ENCODE data around the gene PMVK.

The PMVK gene

DNA sequence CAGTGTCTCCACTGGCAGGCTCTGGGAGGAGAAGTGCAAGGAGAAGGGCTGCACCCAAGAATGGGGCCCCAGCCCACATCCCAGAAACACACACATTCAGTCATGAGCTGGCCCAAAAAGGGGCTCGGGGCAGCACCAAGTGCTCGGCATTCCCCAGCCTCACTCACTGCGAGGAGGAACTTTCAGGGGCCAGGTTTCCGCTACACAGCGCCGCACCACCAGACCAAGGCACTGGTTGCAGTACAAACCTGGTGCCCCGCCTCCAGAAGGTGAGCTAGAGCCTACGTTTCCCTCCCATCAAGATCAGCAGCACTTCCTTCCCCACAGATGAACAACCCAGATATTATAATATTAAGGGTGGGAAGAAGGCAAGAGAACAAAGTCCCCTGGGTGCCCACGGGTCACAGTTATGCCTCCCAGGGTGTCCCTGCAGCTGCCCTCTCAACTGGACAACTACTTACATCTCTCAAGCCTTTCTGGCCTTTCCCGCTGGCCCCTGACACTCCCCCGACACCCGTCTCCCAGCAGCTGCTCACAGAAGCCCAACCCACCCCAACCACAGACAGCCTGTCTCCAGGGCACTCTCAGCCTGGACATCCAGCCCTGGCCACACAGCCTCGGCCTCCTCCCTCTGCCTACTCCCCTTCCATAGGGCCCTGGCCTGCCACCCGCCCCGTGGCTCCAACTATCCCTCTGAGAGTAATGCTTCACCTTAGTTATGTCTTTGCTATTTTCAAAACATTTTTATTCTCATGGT is 15.6 kb upstream of the PMVK start:
- DNase-seq (ENCODE audit: low read depth in 2 of 3, low spot score in 1 of 3): peak in 2 of 3 donors; percentile 45 to 49

DNA sequence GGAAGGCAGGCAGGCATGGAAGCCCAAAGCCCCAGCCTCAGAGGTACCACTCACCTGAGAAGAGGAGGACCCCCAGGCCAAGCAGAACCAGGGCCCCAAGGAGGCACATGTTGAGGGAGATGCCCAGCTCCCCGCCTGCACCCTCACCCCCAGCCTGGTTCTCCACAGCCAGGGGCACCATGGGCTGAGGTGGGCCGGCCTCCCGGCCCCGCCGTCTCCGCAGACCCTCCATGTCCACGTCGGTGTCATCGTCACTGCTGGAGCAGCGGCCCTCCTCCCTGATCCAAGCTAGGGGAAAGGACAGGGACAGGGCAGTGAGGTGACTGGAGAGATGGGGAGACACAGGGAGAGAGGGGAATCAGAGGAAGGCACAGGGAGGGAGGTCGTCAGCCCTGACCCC is 11.6 kb upstream of the PMVK start:
- DNase-seq (ENCODE audit: low read depth in 2 of 3, low spot score in 1 of 3): no peak

DNA sequence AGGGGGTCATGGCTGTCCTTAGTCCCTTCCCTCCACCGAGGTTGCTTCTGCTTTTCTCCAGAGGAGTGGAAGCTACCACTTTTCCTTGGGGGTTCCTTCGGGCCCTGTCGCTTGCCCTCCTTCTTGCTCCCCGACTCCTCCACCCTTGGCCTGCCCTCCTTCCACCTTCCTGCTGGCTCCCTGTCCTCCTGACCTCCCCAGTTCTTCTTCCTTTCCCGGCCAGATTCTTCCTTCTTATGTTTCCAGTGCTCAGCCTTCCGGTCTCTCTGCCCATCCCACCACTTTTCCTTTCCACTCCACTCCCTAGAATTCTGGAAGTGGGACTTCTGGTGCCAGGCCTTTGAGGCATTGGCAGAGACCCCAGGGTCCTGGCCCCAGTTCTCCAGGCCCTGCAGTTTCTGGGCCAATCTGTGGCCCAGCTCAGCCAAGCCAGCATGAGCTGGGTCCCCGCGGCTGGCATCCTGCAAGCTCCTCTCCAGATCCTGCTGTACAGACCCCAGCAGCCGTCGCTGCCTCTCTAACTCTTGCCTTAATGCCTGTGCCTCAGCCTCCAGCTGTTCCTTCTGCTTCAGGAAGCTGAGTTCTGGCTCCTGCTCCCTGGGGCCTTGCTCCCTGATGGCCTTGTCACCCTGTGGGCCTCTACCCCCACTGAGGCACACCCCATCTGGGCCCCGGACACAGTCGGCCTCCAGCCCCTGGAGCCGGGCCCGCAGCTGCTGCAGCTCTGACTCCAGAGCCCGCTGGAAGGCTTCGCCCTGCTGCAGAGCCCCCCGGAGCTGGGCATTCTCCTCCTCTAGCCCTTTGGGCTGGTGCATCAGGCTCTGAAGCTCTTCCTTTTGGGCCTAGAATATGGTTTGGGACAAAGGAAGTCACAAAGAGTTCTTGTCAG is 9.7 kb upstream of the PMVK start:
- DNase-seq (ENCODE audit: low read depth in 2 of 3, low spot score in 1 of 3): no peak

DNA sequence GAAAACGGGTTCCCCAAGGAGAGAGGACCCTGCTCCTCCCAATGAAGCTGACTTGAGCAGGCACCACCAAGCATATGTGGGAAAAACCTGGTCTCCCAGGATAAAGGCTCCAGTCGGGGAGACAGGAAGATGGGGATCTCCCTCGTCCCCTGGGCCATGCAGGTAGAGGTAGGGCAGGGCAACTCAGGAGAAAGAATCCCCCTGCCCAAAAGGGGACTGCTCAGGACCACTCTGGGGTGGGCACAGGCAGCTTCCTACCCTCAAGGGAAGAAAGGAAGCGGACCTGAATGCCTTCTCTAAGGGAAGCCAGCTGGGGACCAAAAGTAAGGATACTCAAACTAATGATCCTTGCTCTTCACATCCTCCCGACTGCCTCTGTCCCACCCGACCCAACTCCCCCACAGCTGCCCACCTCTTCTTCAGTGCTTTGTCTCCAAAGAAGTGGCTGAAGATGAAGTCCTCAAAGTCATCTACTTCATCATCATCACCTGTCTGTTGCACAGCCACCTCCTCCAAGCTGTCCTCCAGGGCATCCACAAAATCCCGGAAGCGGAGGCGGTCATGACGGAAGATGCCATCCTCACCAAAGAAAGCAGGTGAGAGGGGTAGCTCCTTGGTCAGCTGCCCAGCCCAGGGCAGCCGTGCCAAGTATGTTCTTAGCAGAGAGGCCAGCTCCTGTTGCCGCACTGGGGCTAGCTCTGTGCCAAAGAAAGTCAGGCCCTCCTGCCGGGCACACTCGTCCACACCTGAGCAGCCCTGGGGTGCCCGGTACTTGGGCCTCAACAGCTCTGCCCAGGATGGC is 8.8 kb upstream of the PMVK start:
- DNase-seq (ENCODE audit: low read depth in 2 of 3, low spot score in 1 of 3): no peak

DNA sequence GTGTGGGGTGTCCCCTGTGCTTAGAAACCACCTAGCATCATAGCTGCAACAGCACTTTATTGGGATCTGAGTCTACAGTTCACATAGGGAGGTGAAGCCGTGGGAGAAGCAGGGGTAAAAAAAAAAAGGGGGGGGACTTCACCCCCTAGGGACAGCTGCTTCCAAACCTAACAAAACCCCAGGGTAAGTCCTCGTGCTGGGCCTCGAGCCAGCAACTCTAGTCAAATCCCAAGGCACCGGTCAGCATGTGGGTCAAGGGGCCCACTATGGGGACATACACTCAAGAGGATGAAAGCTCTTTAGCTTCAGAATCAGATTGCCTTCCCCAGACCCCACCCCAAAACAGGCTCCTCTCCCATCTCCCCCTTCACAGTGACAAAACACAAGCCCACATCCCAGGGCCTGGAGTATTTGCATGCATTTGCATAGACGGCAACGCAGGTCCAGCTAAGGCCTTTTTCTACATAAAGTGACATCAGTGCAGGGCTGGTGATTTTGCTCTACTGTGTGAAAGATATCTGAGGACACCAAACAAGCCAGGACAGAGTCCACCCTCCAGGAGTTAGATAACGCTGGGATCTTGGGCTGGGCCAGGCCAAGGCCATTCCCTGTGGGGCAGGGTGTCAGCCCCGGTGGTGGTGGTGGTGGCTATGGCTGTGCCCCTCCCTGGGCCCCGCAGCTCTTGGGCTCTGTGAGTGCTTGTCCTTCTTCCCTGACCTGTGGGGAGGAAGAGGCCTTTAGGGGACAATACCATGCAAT is 8.1 kb upstream of the PMVK start:
- DNase-seq (ENCODE audit: low read depth in 2 of 3, low spot score in 1 of 3): no peak

DNA sequence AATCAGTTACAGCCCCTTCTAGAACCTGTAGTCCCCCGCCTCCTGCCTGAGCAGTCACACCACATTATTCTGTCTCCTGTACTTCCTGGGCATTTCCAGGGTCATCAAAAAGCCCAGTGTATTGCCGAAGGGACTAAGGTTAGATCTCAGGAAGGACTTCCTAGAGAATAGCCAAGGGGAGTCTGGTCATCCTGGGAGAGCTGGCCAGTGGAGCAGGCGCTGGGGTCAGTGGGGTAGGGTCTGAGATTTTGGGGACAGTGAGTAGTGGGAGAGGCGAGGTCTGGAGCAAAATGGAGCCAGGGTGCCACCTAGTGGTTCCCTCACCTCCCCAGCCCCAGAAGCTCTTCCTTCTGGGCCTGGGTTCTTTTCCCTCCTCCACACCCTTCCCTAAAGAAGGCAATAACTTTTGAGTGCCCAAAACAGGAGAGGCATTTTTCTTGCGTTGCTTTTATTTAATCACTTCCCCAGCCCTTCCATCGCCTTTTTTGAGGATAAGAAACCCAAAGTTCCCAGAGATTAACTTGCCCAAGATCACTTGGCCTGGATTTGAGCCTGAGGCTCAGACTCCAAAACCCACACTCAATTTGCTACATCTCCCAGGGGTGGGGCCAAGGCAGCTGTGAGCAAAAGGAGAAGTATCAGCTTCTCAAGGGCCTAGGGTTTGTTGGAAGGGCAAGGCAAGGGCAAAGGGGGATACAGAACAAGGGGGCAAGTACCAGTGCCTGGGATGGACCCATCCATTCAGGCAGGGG is 7.3 kb upstream of the PMVK start:
- no peak for DNase-seq (ENCODE audit: low read depth in 2 of 3, low spot score in 1 of 3)

DNA sequence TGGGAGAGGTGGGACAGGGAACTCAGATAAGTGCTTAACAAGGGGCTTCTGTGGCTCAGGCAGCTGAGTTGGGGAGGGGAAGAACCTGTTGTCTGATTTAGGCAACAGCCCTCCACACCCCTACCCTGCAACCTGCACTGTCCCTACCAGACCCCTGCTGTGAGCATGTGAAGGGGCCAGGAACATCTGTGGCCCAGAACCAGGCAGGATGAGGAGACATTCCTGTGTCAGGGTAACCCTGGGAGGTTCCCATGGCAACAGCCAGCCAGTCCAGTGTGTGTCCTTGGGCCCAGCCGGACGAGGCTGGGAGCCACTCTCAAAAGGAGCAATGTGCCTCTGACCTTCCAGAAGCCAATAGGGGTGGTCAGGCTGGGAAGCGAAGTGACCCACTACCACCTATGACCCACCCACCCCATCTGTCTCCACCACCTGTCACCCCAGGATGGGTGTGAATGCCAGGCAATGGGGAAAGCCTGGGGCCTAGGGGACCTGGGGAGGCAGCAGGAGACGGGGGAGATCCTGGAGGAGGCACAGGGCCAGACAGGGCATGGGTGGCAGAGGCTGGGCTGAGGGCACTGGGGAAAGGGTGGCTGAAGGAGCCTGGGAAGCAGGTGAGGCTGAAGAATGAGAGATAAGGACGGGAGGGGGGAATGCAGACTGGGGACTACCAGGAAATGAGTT is 5.0 kb upstream of the PMVK start:
- DNase-seq (ENCODE audit: low read depth in 2 of 3, low spot score in 1 of 3): no peak

DNA sequence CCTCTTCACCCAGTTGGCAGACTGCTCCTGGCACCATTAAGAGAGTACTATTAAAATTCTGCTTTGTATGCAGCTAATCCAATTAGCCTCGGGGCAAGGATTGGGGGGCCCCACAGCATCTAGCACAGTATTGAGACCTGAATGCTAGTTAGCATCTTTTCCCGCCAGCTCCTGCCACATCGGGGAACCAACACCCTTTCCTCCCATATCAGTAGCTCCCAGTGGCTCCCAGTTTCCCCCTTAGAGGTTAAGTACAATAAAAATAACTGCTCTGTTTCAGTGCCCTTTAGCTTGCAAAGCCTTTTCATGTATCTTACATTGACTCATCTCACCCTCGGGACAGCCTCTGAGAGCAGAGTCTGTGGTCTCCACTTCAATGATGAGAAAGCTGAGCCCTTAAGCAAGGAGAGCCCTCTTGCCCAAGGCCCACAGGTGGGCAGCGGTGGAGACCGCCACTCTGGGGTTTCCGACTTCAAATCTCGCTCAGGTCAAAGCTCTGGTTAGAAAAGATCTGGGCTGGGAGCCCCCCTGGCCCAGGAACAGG is 4.2 kb upstream of the PMVK start:
- no peak for DNase-seq (ENCODE audit: low read depth in 2 of 3, low spot score in 1 of 3)

DNA sequence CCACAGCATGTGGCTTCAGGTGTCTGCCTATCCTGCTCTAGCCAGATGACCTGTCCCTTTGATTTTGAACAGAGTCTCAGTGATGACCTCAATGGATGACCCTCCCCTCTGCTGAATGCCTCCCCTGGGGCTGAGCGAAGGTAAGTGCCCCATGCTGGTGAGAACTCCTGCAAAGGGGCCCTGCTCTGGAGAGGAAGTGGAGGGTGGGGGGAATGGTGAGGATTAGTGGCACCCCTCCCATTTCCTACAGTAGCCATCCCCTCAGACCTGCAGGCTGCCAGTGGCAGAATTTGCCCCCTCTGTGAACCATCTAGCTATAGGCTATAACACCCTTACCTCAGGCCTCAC is 3.7 kb upstream of the PMVK start:
- no peak for DNase-seq (ENCODE audit: low read depth in 2 of 3, low spot score in 1 of 3)

DNA sequence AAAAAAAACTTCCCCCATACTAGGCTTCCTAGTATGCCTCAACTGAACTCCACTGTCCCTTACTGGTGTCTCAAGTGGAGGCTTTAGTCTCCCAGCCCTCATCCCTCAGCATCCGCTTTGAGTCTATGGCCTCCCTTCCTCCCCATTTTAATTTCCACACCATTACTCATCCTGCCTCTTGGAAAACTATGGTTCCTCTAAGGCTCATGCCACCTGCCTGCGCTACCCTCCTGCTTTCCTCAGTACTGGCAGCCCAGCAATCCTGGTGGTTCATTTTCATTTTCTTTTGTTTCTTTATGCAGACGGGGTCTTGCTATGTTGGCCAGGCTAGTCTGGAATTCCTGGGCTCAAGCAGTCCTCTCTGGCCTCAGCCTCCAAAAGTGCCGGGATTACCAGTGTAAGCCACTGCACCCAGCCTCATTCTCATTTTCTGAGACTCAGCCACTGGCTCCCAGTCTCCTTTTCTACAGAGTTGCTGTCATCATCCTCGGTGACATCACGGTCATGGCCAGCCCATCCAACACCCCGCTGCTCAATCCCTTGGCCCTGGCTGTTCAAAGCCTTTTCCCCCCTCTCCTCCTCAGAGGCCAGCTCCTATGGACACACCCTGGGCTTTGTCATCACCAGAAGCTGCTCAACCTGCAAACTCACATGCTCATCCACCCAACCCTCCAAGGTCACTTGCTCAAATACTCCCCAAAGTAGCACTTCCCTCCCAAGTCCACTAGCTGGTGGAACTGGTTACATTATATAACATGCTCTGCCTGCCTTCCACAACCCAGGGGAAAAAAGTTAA is 2.3 kb upstream of the PMVK start:
- no peak for DNase-seq (ENCODE audit: low read depth in 2 of 3, low spot score in 1 of 3)

DNA sequence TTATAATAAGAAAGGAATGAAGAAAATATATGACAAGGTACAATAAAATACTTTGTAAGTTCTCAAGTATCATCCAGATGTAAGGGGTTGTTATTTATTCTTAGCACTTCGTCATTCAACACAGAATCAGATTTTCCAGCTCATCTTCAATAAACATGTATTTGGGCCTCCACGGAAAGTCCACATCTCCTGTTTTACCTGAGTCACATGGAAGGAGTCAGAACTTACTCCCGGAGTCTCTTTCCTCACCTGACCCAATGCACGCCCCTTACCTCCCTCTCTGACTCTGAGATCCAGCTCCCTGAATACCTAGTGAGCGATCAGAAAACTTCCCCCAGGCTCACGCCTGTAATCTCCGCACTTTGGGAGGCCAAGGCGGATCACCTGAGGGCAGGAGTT is 1.5 kb upstream of the PMVK start:
- DNase-seq (ENCODE audit: low read depth in 2 of 3, low spot score in 1 of 3): no peak

DNA sequence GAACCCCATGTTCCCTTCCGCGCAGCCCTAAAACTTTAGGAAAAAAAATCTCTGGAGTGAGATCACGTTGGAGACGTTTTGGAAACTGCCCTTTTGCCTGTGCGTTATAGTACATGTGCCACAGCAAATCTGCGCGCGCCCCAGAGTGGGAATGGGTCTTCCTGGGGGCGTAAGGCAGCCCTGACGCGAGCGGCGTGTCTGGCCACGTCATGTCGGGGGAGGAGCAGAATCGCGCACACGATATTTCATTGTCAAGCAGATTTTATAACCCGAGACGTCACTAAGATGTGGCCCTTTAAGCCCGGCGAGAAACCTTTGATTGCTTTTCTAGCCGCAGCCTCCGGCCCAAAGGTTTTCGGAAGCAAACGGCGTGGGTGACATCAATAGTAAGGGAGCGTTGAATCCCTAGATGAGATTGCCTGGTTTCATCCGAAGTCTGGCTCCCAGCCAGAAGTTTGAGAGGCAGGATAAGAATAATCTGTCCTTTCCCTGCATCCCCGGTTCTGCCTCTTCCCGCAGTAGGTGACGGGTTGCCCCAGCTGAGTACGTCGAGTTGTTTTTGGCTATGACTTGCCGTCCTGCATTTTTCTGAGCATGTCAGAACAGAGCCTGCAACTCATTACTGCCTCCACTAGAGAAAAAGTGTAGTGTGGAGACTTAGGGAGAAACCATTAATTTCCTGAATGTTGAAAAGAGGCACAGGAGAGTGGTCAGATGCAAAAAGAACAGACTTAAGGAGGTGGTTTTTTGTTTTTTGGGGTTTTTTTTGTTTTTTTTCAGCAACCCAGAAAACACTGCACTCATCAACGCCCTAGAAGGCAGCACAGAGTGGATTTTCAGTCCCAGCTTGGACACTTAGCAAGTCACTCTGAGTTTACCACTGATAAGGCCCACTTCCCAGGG is 817 bp upstream of the PMVK start:
- DNase-seq (ENCODE audit: low read depth in 2 of 3, low spot score in 1 of 3): peak; percentile 81 to 84 (median 82)

DNA sequence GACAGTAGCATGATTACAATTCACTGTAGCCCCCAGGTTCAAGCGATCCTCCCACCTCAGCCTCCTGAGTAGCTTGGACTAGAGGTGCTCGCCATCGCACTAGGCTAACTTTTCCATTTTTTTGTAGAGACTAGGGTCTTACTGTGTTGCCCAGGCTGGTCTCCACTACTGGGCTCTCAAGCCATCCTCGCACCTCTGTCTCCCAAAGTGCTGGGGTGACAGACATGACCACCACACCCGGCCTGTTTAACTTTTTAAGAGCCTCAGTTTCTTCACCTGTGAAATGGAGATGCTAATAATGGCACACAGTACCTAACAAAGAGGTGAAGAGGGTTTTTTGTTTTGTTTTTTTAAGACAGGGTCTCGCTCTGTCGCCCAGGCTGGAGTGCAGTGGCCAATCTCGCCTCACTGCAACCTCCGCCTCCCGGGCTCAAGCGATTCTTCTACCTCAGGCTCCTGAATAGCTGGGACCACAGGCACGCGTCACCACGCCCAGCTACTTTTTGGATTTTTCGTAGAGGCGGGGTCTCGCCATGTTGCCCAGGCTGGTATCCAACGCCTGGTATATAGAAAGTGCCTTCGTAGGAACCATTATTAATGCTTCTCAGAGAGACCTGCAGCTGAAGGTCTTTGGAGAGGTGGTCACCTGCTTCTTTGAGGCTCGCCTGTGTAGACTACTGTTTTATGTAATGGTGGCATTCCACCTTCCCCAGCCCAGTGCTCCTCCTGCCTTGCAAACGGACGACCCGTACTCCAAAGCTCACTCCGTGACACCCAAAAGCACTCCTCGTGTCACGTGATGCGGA is 567 bp downstream of the PMVK start:
- no peak for DNase-seq (ENCODE audit: low read depth in 2 of 3, low spot score in 1 of 3)

DNA sequence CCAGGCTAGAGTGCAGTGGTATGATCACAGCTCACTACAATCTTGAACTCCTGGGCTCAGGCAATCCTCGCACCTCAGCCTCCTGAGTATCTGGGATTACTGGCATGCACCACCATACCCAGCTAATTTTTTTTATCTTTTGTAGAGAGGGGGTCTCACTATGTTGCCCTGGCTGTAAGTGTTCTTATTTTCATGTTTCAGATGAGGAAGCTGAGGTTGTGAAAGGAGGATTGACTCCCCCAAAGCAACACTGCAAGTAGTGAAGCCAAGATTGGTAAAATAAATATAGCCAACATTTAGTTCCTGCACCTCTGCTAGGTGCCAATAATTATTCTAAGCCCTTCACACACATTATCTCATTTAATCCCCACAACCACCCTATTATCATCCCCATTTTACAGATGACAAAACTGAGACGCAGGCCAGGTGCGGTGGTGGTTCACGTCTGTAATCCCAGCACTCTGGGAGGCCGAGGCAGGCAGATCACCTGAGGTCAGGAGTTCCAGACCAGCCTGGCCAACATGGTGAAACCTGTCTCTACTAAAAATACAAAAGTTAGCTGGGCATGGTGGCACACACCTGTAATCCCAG is 2.1 kb downstream of the PMVK start:
- no peak for DNase-seq (ENCODE audit: low read depth in 2 of 3, low spot score in 1 of 3)

DNA sequence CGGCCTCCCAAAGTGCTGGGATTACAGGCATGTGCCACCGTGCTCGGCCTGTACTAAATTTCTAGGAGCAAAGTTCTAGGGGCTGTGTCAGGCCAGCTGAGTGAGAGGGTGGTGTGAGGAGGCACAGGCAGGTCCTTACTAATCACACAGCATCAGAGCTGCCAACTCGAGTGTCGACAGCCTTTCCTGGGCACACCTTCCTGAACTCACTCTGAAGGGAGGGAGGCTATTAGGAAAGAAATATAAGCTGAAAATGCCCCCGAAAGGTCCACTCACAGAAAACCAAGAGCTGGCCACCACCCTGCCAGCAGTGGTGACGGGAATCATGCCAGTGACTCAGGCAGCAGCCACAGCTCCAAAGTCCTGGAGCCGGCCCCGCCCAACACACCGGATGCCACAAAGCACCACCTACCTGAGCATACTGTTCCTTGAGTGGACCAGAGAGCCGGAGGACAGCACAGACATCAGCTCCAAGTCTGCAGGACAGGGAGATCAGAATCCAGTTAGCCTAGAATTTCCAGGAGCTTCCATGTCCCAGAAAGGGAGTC is 4.5 kb downstream of the PMVK start:
- DNase-seq (ENCODE audit: low read depth in 2 of 3, low spot score in 1 of 3): no peak

DNA sequence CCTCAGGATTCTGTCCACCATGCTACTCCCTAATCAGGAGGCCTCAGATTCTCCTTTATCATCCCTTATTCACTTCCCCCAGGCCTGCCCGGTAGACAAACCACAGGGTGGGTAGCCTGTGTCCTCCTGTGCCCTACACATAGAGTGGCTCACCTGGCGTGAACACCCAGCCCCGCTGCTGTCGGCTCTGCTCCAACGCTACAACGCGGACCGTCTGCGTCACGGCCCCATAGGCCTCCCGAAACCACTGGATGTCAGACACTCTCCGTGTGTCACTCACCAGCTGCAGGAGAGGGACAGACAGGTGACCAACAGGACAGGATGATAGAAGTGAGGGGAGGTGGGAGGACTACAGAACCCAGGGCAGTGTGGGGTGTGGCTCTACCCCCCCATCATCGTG is 10.3 kb downstream of the PMVK start:
- no peak for DNase-seq (ENCODE audit: low read depth in 2 of 3, low spot score in 1 of 3)
